Right ventricle myocardium superior (tissue), 1 donor: Measurements from ENCODE around the gene DIO3. TPM values are rescaled to one million over a fixed set of nuclear protein-coding genes. Genes with fewer than 3 reads are reported as not detected.

ENCODE experiments used
- ATAC-seq: fragments of 200-7000 bp; cut with Tn5 transposase; one replicate; pipeline ENCODE4 v1.9.1; 2020; ENCODE audit warnings: mild to moderate bottlenecking; ENCODE audit not compliant: poor library complexity
- DNase-seq: peaks from one replicate; pipeline ENCODE4 v3.0.0-alpha.2; 2020
- intact Hi-C: fragments of 100-400 bp; cut with DNase I; formaldehyde crosslinking; loops from one replicate; pipeline ENCODE4 v1.11.2; 2022
- total RNA-seq: library from RNA; stranded (reverse); fragmentation: NEBNext Ultra II Directional; extraction: Animal tissue kit (Norgen Biotek cat#: 25700); gene quantifications from one replicate; pipeline ENCODE4 v1.2.1, GENCODE V29; 2021
- donor health status: DM: no; HTN: yes; CAD: no; lungs with severe emphysema.

DIO3 gene
- total RNA-seq, 1 donor from 2014 or later = 0.16 TPM

DNA sequence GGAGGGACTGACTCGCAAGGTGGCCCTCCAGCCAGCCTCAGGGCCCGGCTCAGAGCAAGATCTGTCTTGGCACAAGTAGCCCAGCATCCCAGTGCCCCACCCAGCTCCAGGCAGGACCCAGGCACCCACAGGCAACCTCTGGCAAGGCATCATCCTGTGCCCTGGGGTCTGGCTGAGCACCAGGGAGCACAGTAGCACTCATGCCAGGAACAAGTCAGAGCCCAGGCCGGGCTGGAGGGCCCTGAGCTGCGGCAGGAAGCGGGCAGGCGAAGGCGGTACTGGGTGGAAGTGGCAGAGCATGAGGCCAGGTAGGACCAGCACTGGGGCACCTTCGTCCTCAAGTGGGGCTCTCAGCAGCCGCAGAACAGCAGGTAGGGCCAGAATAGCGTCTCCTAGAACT, 5.2 kb upstream of the DIO3 start:
- ATAC-seq (no peak), DNase-seq (peak; percentile 27)
- intact Hi-C loops = no loop called here

DNA sequence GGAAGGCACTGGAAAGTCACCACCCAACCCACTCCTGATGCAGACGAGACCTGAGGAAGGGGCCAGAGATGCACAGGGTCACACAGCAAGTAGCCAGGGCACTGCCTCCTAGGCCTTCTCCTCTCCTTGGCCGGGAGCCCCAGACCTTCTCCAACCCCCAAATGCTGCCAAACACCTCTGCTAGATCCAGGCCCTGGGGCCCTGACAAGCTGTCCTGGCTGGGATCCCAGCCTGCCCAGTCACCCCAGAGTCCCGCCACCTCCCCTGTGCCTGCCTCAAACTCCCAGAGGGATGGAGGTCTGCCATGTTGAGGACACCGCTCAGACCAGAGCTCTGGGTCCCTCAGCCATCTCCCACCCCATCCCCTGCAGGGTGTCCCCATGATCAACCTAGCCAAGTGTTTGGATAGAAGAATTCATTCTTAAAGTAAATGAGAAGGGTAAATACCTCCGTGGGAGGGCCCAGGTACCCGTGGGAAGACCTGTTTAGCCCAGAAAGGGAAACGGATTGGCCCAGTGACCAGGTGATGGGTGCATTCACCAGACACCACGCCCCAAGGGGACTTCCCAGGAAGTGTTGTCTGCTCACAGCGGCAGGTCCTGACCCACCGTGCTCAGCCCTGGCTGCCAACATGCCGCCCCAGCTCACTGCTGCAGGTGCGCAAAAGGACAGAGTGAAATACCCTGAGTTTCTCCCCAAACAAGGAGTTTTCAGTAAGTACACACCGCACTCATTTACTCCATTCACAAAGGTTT, 4.6 kb upstream of the DIO3 start:
- no peak for ATAC-seq
- intact Hi-C loops = no loop called here
- peak; percentile 46 for DNase-seq

DNA sequence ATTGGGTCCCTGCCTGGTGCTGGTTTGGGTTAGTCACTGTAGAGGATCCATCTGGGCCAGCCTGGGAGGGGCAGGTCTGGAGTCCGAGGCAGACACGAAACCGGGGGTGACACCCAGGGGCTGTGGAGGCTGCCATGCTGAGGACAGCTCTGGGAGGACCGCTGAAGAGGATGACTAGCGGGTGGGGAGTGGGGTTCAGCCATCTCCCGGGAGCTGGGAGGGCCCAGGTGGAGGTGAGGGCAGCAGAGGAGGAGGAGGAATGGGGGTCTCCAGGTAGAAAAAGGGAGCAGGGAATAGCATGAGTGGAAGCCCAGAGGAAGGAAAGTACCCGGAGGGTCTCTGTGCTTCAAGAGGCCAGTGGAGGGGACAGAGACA, 4.0 kb upstream of the DIO3 start:
- DNase-seq = no peak
- intact Hi-C loops = no loop called here

DNA sequence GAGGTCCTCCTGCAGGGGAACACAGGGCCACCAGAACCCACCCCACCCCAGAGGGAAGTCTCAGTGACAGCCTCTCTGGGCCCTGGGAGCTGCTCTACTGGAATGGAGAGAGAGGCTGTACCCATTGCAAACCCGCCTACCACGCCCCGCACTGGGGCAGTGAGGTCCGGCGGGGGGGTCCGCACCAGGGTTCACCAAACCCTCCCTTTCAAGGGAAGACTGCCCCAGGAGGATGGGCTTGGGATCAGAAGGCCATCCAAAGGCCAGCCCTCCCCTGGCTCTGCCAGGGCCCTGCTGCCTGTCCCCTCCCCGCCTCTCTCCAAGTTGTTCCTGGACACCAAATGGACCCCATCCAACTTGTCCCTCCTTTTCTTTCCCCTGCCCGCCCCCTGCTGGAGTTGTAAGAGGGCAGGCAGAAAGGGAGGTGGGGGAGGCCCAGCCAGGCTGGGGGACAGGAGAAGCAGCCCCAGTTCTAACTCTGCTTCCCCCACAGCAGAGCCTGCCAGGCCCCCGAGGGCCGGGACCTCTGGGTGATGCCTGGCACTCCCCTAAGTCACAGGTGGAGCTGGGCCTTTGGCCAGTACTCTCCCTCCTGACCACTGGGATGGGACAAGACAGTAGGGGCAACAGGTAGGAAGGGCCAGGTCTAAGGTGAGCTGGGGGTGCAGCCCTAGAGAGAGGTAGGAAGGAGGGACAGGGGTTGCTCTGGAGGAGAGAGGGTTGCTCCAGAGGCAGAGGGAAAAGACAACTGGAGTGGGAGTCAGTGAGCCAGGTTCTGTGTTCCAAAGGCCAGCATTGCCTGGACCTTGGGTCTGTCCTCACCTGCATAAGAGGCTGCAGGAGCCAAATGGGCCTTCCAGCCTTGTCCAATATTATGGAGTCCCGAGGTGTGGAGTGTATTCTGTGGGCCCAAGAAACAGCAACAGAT, 3.2 kb upstream of the DIO3 start:
- ATAC-seq = no peak
- intact Hi-C loops = no loop called here
- peak; percentile 49 for DNase-seq

More for the DNA sequence above, 4.0 kb upstream of the DIO3 start:
- ATAC-seq = no peak

DNA sequence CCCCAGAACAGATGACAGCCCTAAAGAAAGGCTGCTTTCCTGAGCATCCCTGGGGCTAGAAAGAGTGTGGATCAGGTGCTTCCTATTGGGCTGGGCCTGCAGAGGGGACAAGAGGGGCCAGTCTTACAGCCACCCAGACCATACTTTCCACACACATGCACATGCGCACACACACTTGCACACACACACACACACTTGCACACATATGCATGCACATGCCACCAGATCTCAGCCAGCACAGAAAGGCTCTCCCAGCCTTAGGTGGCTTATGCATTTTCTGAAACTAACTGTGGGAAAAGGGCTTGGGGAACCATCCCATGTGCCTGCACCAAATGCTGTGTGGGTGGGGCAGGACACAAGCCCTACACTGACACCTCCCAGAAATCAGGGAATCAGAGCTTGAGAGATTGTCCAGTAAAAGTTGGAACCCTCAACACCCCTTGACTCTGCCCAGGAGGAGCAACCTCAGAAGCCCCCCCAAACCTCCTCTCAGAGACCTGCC, 2.5 kb upstream of the DIO3 start:
- DNase-seq (no peak), ATAC-seq (no peak)
- intact Hi-C loops = no loop called here

DNA sequence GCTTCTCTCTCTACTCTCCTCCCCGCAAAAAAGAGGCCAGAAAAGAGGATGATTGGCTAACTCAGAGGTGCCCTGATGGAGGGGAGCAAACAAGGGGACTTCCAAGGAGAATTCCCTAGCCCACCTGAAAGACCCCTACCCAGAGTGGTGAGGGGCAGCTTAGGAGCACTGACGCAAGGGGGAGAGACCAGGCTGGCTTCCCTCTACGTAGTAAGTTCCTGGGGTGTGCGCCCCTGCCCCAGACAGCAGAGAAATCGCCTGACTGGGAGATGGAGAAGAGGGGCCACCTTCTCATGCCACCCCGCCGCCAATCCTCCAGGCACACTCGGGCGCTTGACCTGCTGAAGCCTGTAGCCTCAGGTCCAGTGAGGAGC, 2.1 kb upstream of the DIO3 start:
- intact Hi-C loops = no loop called here
- no peak for DNase-seq
- no peak for ATAC-seq

DNA sequence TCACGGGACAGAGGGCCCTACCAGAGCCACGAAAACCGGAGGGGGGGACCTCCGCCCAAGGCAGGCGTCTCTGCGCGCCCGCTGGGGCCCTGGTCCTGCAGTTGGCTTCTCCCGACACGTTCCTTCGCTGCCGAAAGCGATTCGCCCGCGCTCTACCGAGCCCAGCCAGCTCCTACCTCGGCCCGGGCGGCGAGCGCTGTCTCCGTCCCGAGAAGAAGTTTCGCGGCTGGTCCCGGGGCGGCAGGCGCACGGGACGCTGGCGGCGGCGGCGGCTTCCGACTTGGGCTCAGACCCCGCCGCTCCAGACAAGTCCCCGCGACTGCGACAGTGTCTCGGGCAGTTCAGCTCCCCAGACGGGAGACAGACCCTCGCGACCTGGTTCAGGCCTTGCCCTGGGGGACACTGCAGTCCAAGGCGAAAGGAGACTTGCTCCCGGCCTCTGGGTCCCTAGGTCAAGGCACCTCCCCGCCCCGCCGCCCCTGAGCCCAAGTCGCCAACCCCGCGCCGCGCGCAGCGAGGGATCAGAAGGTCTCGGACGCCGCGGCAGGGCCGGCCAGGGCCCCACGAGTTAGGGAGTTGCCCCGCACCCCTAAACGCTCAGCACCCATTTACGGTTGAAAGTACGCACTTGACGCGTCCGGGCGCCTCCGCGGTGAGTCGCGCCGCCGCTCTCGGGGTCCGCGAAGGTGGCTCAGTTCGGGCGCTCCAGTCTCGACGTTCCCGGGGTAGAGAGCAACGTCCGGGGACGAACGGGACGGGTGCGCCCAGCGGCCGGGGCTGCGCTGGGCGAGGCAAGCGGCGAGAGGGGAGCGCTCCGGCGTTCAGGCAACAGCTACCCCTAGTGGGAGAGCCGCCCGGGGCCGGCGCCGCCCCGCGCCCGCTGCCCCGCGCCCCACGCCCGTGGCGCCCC, 1.4 kb upstream of the DIO3 start:
- ATAC-seq (peak; percentile 87), DNase-seq (peak; percentile 57)
- intact Hi-C loops = no loop called here

DNA sequence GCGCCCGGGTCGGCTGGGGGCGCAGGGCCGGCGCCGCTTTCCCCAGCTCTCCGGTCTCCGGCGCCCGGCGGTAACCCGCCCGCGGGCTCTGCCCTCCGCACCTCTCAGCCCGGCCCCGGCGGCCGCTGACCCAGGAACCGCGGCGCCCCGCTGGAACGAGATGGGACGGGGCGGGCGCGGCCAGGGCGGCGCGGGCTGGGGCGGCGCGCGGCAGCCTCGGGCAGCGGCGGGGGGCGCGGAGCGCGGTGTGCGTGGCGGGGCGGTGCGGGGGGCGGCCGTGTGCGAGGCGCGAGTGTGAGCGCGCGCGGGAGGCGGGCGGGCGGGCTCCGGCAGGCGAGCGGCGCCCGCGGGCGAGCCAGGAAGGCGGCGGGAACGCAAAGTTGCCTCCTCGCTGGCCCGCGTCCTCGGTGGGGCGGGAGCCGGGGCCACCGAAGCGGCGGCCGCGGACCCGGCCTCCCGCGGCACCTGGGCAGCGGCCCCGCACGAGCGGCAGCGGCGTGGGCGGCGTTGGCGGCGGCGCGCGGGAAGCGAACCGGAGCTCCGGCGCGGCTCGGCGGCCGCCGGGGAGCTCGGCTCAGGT, 671 bp upstream of the DIO3 start:
- no peak for ATAC-seq
- DNase-seq = no peak
- intact Hi-C loops = no loop called here

DNA sequence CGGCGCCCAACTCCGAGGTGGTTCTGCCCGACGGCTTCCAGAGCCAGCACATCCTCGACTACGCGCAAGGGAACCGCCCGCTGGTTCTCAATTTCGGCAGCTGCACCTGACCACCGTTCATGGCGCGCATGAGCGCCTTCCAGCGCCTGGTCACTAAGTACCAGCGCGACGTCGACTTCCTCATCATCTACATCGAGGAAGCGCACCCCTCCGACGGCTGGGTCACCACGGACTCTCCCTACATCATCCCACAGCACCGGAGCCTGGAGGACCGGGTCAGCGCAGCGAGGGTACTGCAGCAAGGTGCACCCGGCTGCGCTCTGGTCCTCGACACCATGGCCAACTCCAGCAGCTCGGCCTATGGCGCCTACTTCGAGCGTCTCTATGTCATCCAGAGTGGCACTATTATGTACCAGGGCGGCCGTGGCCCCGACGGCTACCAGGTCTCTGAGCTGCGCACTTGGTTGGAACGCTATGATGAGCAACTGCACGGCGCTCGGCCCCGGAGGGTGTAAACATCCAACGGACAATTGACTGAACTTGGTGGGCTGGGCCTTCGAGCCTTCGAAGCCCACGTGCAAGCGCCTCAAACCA, 699 bp downstream of the DIO3 start:
- DNase-seq (no peak), ATAC-seq (no peak)

DNA sequence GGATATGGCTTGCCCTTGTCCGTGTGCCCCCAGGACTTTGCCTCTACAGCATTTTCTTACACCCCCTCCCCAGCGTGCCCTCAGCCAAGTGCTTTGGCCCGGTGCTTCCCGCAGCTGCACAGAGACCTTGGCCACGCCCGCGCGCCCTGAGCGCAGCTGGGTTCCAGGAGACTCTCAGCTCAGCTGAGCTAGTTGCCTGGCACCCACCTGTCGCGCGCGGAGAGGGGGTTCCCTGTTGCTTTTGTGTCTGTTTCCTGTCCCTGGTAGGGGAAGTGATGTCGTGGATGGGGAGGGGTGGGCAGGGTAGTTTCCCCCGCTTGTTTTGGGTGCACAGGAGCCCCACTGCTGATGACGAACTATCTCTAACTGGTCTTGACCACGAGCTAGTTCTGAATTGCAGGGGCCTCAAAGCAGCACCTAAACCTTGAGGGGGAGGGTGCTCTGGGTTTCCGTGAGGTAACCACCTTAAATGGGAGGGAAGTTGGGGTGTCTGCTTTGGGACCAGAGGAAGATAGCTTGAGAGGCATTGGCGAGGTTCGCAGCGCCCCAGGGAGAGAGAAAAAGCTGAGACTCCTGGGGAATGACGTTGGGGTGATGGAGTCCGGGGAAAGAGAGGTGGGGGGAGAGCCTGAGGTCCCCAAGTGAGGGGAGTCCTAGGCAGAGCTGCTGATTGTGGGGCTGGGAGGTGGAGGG, 1.5 kb downstream of the DIO3 start:
- DNase-seq (peak; percentile 33), ATAC-seq (no peak)
- intact Hi-C loops = no loop called here

More for the DNA sequence above, 699 bp downstream of the DIO3 start:
- intact Hi-C loops = no loop called here

DNA sequence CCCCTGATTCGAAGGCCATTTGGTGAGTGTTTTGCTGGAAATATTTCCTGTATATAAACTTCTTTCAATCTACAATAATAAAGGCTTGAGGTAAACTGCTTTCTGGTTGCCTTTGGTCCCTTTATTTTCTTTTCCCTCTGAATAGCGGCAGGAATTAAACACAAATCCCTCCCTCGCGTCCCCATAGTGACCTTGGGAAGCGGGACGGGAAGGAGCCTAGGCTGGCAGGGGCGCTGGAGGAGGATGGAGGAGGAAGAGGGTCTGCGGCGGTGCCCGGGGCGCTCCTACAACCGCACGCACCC, 2.0 kb downstream of the DIO3 start:
- intact Hi-C loops = no loop called here
- DNase-seq (no peak), ATAC-seq (no peak)

DNA sequence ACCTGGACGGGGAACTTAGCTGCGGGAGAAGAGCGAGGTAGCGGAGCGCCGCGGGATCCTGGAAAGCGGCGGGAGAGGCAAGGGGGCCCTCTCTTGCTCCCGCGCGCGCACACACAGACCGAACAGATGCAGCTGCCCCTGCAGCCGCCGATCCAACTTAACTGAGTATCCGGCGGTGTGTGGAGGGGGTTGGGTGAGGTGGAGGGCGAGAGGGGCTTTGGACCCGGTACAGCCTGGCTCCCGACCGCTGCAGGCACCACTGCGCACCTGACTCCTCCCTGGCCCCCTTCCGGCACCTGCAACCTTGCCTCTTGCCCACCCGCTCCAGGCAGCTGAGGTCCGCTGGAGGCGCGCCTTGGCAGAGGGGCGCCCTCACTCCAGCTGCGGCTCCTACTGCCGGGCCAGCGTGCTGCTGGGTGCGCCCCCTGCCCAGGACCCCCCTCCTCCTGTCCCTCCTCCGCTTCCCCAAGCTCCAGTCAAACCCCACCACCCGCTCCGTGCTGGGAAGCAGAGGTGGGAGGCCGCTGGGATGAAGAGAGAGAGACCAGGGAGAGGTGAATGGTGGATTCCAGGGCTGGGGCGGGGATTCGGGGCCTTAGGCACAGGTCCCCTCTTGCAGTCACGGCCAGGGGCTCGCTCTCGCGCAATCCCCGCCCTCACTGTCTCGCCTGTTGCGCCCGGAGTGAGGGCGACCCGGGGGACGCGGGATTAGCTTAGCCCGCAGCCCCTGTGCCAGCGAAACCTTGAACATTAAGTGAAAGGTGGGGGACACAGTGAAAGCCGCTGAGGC, 2.6 kb downstream of the DIO3 start:
- peak; percentile 30 for DNase-seq
- no peak for ATAC-seq
- intact Hi-C loops = no loop called here

DNA sequence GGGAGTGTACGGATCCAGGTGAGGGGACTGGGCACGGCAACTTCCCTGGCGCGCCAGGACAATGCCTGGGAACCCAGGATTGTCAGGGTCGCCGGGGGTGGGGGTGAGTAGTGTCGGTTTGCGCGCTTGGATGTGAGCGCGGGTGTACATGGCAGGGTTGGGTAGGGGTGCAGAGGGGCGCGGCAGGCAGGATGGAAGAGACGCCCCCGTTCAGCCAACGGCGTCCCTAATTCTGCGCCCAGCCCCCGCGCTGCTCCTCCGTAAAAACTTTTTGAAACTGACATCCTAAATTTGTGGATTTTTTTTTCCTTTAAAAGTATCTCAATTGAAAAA, 3.1 kb downstream of the DIO3 start:
- intact Hi-C loops = no loop called here
- ATAC-seq (no peak), DNase-seq (no peak)

DNA sequence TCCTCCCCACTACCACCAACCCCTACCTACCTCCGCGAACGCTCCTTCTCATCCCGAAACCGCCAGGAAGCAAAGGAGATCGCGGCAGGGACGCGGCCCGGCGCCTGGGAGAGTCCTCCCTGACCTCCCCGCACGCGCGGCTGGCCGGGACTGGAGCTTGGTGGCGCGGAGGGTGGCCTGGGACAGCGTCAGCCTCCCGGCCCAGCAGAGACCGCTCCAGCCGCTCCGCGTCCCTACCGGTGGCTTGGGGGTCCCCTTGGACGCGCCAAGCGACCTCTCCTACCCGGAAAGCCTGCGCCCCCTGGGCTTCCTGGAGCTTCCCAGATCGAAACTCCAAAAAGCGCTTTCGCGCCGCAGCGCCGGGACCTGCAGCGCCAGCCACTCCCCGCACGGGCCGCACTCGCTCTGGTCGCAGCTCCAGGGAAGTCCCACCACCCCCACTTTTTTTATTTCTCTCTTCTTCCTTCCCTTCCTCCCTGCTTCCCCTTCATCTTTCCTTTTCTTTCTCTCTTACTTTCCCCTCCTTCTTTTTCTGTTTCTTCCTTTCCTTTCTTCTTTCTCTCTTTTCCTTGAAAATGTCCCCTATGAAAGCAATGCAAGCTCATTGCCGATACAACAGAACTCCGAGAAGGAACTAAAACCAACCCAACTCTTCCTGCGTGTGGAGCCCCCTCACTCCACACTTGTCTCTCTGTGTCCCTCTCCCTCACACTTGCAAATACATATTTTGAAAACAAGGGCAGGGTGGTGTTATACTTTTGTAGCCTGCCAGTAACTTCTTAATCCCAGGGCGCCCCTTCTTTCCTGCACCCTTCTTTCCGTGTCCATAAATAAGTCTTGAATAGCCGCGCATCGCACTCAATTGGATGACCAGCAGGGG, 3.8 kb downstream of the DIO3 start:
- ATAC-seq (no peak), DNase-seq (peak; percentile 33)
- intact Hi-C loops = no loop called here

DNA sequence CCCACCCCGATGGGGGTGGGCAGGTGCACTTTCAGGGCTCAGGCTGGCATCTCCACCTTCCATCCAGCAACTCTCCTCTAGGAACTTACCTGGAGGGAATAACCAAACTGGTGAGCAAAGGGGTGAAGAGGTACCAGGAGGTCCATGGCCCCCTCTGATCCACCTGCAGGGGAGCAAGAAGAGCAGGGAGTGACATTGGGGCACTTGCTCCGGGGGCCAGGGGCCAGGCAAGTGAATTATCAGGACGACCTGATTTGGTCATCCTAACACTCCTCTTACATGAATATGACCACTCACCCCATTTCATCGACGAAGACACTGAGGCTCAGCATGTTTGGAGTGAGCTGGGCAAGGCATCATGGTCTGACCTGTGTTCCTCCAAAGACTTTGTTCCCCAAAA, 6.0 kb downstream of the DIO3 start:
- no peak for ATAC-seq
- intact Hi-C loops = no loop called here
- DNase-seq = no peak

DNA sequence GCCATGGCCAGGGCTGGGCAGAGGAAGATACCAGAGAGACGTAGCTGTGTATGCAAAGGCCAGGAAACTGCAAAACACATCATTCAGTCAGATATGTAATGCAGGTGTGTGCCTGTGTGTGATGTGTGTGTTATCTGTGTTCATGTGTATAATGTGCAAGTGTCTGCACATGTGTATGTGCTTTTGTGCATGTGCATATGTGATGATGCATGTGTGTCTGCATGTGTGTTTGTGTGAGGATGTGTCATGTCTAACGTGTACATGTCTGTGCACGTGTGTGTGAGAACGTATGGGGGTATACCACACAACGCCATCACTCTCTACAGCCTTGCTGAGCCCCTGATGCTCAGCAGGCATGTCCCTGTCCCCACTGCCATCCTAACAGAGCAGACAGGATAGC, 9.7 kb downstream of the DIO3 start:
- DNase-seq (no peak), ATAC-seq (no peak)
- intact Hi-C loops = no loop called here
